IMR-90 (cell line): ENCODE measurements around the gene KRT5.

ENCODE experiments used
- CTCF ChIP-seq: conservative IDR thresholded peaks from 2 replicates; pipeline ENCODE4 v1.5.1; 2012; ENCODE audit warnings: mild to moderate bottlenecking, low read depth, low read length, improper control_type of control experiment
- RAD21 ChIP-seq: IDR thresholded peaks from 2 replicates; pipeline ENCODE4 v1.6.1; 2012; ENCODE audit warnings: low read length, improper control_type of control experiment
- SMC3 ChIP-seq: fragments of 150-350 bp; IDR thresholded peaks from 2 replicates; pipeline ENCODE4 v1.6.1; 2016; ENCODE audit warnings: low read depth, mild to moderate bottlenecking, antibody characterized with exemption, low read length, moderate library complexity

- TF ChIP-seq SMC3 (no peak), CTCF (no peak), RAD21 (no peak)
Observed at GRCh38 chr12:52564582-52564981, 44.4 kb upstream of the KRT5 start.
